ENCODE data around the gene TST. TPM values are rescaled to one million over a fixed set of nuclear protein-coding genes. Genes with fewer than 3 reads are reported as not detected.

TST gene
- total RNA-seq, 1 donor from 2014 or later, result 20.9 TPM

- H3K4me1 ChIP-seq (ENCODE audit: control insufficient read depth in 3 of 3, insufficient read depth in 3 of 3, low read length in 3 of 3), result peaks cover 3 to 8% (median 4%) of the 10 kb centered on the region in 3 donors
- no peaks in the 10 kb centered on the region for H3K9me3 ChIP-seq (ENCODE audit: control insufficient read depth in 3 of 3, low read length in 3 of 3)
- H3K4me3 ChIP-seq (ENCODE audit: low read length in 3 of 3), result peak overlapping the region; percentile 60 to 76 (median 66)
- H3K9ac ChIP-seq (ENCODE audit: low read depth in 1 of 3, low read length in 3 of 3), result peak overlapping the region; percentile 13 to 67 (median 35)
- H3K27ac ChIP-seq (ENCODE audit: low read depth, low read length), result no peak overlapping the region
- H3K36me3 ChIP-seq (ENCODE audit: control insufficient read depth in 3 of 3, insufficient read depth in 3 of 3, low read length in 3 of 3), result no peaks in the 10 kb centered on the region
- peaks cover 4 to 25% (median 6%) of the 10 kb centered on the region in 3 donors for H3K27me3 ChIP-seq (ENCODE audit: control insufficient read depth in 3 of 3, insufficient read depth in 3 of 3, low read length in 3 of 3)
These were observed 41.8 kb downstream of the TST start for GRCh38 chr22:36977401-36977861.

GRCh38 chr22:36976606-36977005 lies 42.6 kb downstream of the TST start:
- Histone ChIP-seq H3K27ac (ENCODE audit: low read depth, low read length) (no peak overlapping the region), H3K4me3 (ENCODE audit: low read length in 3 of 3) (no peak overlapping the region), H3K9me3 (ENCODE audit: control insufficient read depth in 3 of 3, low read length in 3 of 3) (no peaks in the 10 kb centered on the region), H3K27me3 (ENCODE audit: control insufficient read depth in 3 of 3, insufficient read depth in 3 of 3, low read length in 3 of 3) (peaks cover 0 to 19% (median 4%) of the 10 kb centered on the region in 3 donors), H3K9ac (ENCODE audit: low read depth in 1 of 3, low read length in 3 of 3) (no peak overlapping the region), H3K36me3 (ENCODE audit: control insufficient read depth in 3 of 3, insufficient read depth in 3 of 3, low read length in 3 of 3) (no peaks in the 10 kb centered on the region), H3K4me1 (ENCODE audit: control insufficient read depth in 3 of 3, insufficient read depth in 3 of 3, low read length in 3 of 3) (peaks cover 3 to 8% (median 4%) of the 10 kb centered on the region in 3 donors)

GRCh38 chr22:36971341-36972125 lies 47.7 kb downstream of the TST start:
- no peak overlapping the region for H3K27ac ChIP-seq (ENCODE audit: low read depth, low read length)
- no peaks in the 10 kb centered on the region for H3K27me3 ChIP-seq (ENCODE audit: control insufficient read depth in 3 of 3, insufficient read depth in 3 of 3, low read length in 3 of 3)
- no peaks in the 10 kb centered on the region for H3K9me3 ChIP-seq (ENCODE audit: control insufficient read depth in 3 of 3, low read length in 3 of 3)
- no peak overlapping the region for H3K4me3 ChIP-seq (ENCODE audit: low read length in 3 of 3)
- no peaks in the 10 kb centered on the region for H3K4me1 ChIP-seq (ENCODE audit: control insufficient read depth in 3 of 3, insufficient read depth in 3 of 3, low read length in 3 of 3)
- H3K36me3 ChIP-seq (ENCODE audit: control insufficient read depth in 3 of 3, insufficient read depth in 3 of 3, low read length in 3 of 3), result no peaks in the 10 kb centered on the region
- H3K9ac ChIP-seq (ENCODE audit: low read depth in 1 of 3, low read length in 3 of 3), result no peak overlapping the region

- Histone ChIP-seq H3K4me1 (ENCODE audit: control insufficient read depth in 3 of 3, insufficient read depth in 3 of 3, low read length in 3 of 3) (no peaks in the 10 kb centered on the region), H3K9me3 (ENCODE audit: control insufficient read depth in 3 of 3, low read length in 3 of 3) (no peaks in the 10 kb centered on the region), H3K9ac (ENCODE audit: low read depth in 1 of 3, low read length in 3 of 3) (no peak overlapping the region), H3K4me3 (ENCODE audit: low read length in 3 of 3) (no peak overlapping the region), H3K27ac (ENCODE audit: low read depth, low read length) (no peak overlapping the region), H3K27me3 (ENCODE audit: control insufficient read depth in 3 of 3, insufficient read depth in 3 of 3, low read length in 3 of 3) (peaks cover 0 to 5% (median 0%) of the 10 kb centered on the region in 3 donors), H3K36me3 (ENCODE audit: control insufficient read depth in 3 of 3, insufficient read depth in 3 of 3, low read length in 3 of 3) (no peaks in the 10 kb centered on the region)
These were observed 50.8 kb downstream of the TST start for GRCh38 chr22:36968249-36968964.

- H3K27me3 ChIP-seq (ENCODE audit: control insufficient read depth in 3 of 3, insufficient read depth in 3 of 3, low read length in 3 of 3), result peaks cover 0 to 7% (median 0%) of the 10 kb centered on the region in 3 donors
- no peak overlapping the region for H3K9ac ChIP-seq (ENCODE audit: low read depth in 1 of 3, low read length in 3 of 3)
- no peak overlapping the region for H3K4me3 ChIP-seq (ENCODE audit: low read length in 3 of 3)
- H3K36me3 ChIP-seq (ENCODE audit: control insufficient read depth in 3 of 3, insufficient read depth in 3 of 3, low read length in 3 of 3), result no peaks in the 10 kb centered on the region
- H3K27ac ChIP-seq (ENCODE audit: low read depth, low read length), result no peak overlapping the region
- H3K9me3 ChIP-seq (ENCODE audit: control insufficient read depth in 3 of 3, low read length in 3 of 3), result no peaks in the 10 kb centered on the region
- no peaks in the 10 kb centered on the region for H3K4me1 ChIP-seq (ENCODE audit: control insufficient read depth in 3 of 3, insufficient read depth in 3 of 3, low read length in 3 of 3)
These were observed 52.3 kb downstream of the TST start for GRCh38 chr22:36966851-36967540.

- H3K4me3 ChIP-seq (ENCODE audit: low read length in 3 of 3), result no peak overlapping the region
- H3K9me3 ChIP-seq (ENCODE audit: control insufficient read depth in 3 of 3, low read length in 3 of 3), result no peaks in the 10 kb centered on the region
- no peaks in the 10 kb centered on the region for H3K4me1 ChIP-seq (ENCODE audit: control insufficient read depth in 3 of 3, insufficient read depth in 3 of 3, low read length in 3 of 3)
- H3K9ac ChIP-seq (ENCODE audit: low read depth in 1 of 3, low read length in 3 of 3), result no peak overlapping the region
- no peaks in the 10 kb centered on the region for H3K36me3 ChIP-seq (ENCODE audit: control insufficient read depth in 3 of 3, insufficient read depth in 3 of 3, low read length in 3 of 3)
- H3K27me3 ChIP-seq (ENCODE audit: control insufficient read depth in 3 of 3, insufficient read depth in 3 of 3, low read length in 3 of 3), result peaks cover 5 to 13% (median 7%) of the 10 kb centered on the region in 3 donors
- no peak overlapping the region for H3K27ac ChIP-seq (ENCODE audit: low read depth, low read length)
These were observed 53.6 kb downstream of the TST start for GRCh38 chr22:36965696-36966095.

GRCh38 chr22:36964106-36964505 lies 55.1 kb downstream of the TST start:
- no peaks in the 10 kb centered on the region for H3K4me1 ChIP-seq (ENCODE audit: control insufficient read depth in 3 of 3, insufficient read depth in 3 of 3, low read length in 3 of 3)
- no peak overlapping the region for H3K9ac ChIP-seq (ENCODE audit: low read depth in 1 of 3, low read length in 3 of 3)
- no peak overlapping the region for H3K4me3 ChIP-seq (ENCODE audit: low read length in 3 of 3)
- H3K36me3 ChIP-seq (ENCODE audit: control insufficient read depth in 3 of 3, insufficient read depth in 3 of 3, low read length in 3 of 3), result no peaks in the 10 kb centered on the region
- no peaks in the 10 kb centered on the region for H3K9me3 ChIP-seq (ENCODE audit: control insufficient read depth in 3 of 3, low read length in 3 of 3)
- H3K27ac ChIP-seq (ENCODE audit: low read depth, low read length), result no peak overlapping the region
- peaks cover 11 to 26% (median 16%) of the 10 kb centered on the region in 3 donors for H3K27me3 ChIP-seq (ENCODE audit: control insufficient read depth in 3 of 3, insufficient read depth in 3 of 3, low read length in 3 of 3)

- Histone ChIP-seq H3K9ac (ENCODE audit: low read depth in 1 of 3, low read length in 3 of 3) (no peak overlapping the region), H3K36me3 (ENCODE audit: control insufficient read depth in 3 of 3, insufficient read depth in 3 of 3, low read length in 3 of 3) (no peaks in the 10 kb centered on the region), H3K27ac (ENCODE audit: low read depth, low read length) (no peak overlapping the region), H3K9me3 (ENCODE audit: control insufficient read depth in 3 of 3, low read length in 3 of 3) (no peaks in the 10 kb centered on the region), H3K4me1 (ENCODE audit: control insufficient read depth in 3 of 3, insufficient read depth in 3 of 3, low read length in 3 of 3) (no peaks in the 10 kb centered on the region), H3K27me3 (ENCODE audit: control insufficient read depth in 3 of 3, insufficient read depth in 3 of 3, low read length in 3 of 3) (peaks cover 11 to 32% (median 16%) of the 10 kb centered on the region in 3 donors), H3K4me3 (ENCODE audit: low read length in 3 of 3) (no peak overlapping the region)
These were observed 55.9 kb downstream of the TST start for GRCh38 chr22:36963302-36963701.

- Histone ChIP-seq H3K9ac (ENCODE audit: low read depth in 1 of 3, low read length in 3 of 3) (no peak overlapping the region), H3K9me3 (ENCODE audit: control insufficient read depth in 3 of 3, low read length in 3 of 3) (no peaks in the 10 kb centered on the region), H3K4me3 (ENCODE audit: low read length in 3 of 3) (no peak overlapping the region), H3K27me3 (ENCODE audit: control insufficient read depth in 3 of 3, insufficient read depth in 3 of 3, low read length in 3 of 3) (peaks cover 11 to 32% (median 16%) of the 10 kb centered on the region in 3 donors), H3K4me1 (ENCODE audit: control insufficient read depth in 3 of 3, insufficient read depth in 3 of 3, low read length in 3 of 3) (no peaks in the 10 kb centered on the region), H3K36me3 (ENCODE audit: control insufficient read depth in 3 of 3, insufficient read depth in 3 of 3, low read length in 3 of 3) (no peaks in the 10 kb centered on the region), H3K27ac (ENCODE audit: low read depth, low read length) (no peak overlapping the region)
These were observed 57.6 kb downstream of the TST start for GRCh38 chr22:36961626-36962025.

Measured in skeletal muscle tissue (tissue), 4 donors.